HFFc6 (cell line): ENCODE results near the gene STAM. TPM values are rescaled to one million over a fixed set of nuclear protein-coding genes. Genes with fewer than 3 reads are reported as not detected.
A peak's percentile ranks its signal among the peaks of the same experiment; 100 is the strongest.

Experiments used
- DNase-seq: peaks from one replicate; pipeline ENCODE4 v3.0.0-alpha.2; 2018
- H3K27ac Mint-ChIP-seq: 2 replicates; pipeline ENCODE4 v1.8.0; 2020; ENCODE audit warnings: mild to moderate bottlenecking, mixed read lengths
- H3K27me3 Mint-ChIP-seq: 2 replicates; pipeline ENCODE4 v1.8.0; 2021; ENCODE audit warnings: mild to moderate bottlenecking, moderate library complexity, mixed read lengths; ENCODE audit not compliant: insufficient read depth
- H3K36me3 Mint-ChIP-seq: 2 replicates; pipeline ENCODE4 v1.8.0; 2021; ENCODE audit warnings: low read depth, mixed read lengths
- H3K4me1 Mint-ChIP-seq: 2 replicates; pipeline ENCODE4 v1.8.0; 2020; ENCODE audit warnings: low read depth, mixed read lengths
- H3K4me3 Mint-ChIP-seq: 2 replicates; pipeline ENCODE4 v1.8.0; 2020; ENCODE audit warnings: mild to moderate bottlenecking, moderate library complexity, mixed read lengths
- H3K9me3 Mint-ChIP-seq: 2 replicates; pipeline ENCODE4 v1.8.0; 2020; ENCODE audit warnings: mild to moderate bottlenecking, mixed read lengths
- total RNA-seq, 6 experiments: library from RNA; stranded (reverse); fragmentation: NEBNext Ultra II Directional; extraction: Animal tissue kit (Norgen Biotek cat#: 25700); gene quantifications; 2 replicates in 1 of 6; 3 replicates in 5 of 6; pipeline ENCODE4 v1.2.3, GENCODE V29; 2021
- TF ChIP-seq, protein P1 (sequence below): fragments of 200-600 bp; sonication (generic); IDR thresholded peaks from 2 replicates; pipeline ENCODE4 v1.5.0; 2021; ENCODE audit warnings: antibody characterized with exemption, mild to moderate bottlenecking

The STAM gene
- total RNA-seq, 6 experiments from 2014 or later: 37.8 to 46.9 (median 43.2) TPM

DNA sequence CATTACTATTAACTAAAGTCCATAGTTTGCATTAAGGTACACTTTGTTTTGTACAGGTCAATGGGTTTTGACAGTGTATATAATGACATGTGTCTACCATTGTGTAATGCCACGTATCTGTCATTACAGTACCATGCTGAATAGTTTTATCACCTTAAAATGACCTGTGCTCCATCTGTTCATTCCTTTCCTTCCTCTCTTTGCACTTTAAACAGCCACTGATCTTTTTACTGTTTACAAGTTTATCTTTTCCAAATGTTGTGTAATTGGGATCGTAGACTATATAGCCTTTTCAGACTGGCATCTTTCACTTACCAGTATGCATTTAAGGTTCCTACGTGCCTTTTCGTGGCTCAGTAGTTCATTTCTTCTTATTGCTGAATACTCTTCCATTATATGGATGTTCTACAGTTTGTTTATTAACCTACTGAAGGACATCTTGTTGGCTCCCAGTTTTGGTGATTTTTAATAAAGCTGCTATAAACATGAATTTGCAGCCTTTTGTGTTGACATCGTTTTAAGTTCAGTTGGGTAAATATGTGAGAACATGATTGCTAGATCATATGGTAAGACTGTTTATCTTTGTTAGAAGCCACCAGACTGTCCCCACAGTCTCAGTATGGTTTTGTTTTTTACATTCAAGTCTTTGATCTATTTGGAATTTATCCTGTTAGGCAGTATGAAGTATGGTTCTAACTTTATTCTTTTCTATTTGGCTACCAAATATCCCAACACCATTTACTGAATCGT, 24.7 kb downstream of the STAM start:
- H3K4me3 Mint-ChIP-seq: no peak overlapping the region
- no peak overlapping the region; the same call in 1 of the 2 replicates for H3K27ac Mint-ChIP-seq
- DNase-seq: no peak
- H3K36me3 Mint-ChIP-seq: peaks cover 35% of the 10 kb centered on the region
- H3K4me1 Mint-ChIP-seq: peaks cover 93% of the 10 kb centered on the region
- TF ChIP-seq, protein P1, sequence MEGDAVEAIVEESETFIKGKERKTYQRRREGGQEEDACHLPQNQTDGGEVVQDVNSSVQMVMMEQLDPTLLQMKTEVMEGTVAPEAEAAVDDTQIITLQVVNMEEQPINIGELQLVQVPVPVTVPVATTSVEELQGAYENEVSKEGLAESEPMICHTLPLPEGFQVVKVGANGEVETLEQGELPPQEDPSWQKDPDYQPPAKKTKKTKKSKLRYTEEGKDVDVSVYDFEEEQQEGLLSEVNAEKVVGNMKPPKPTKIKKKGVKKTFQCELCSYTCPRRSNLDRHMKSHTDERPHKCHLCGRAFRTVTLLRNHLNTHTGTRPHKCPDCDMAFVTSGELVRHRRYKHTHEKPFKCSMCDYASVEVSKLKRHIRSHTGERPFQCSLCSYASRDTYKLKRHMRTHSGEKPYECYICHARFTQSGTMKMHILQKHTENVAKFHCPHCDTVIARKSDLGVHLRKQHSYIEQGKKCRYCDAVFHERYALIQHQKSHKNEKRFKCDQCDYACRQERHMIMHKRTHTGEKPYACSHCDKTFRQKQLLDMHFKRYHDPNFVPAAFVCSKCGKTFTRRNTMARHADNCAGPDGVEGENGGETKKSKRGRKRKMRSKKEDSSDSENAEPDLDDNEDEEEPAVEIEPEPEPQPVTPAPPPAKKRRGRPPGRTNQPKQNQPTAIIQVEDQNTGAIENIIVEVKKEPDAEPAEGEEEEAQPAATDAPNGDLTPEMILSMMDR: no peak
- H3K9me3 Mint-ChIP-seq: no peaks in the 10 kb centered on the region
- no peaks in the 10 kb centered on the region; the same call in 1 of the 2 replicates for H3K27me3 Mint-ChIP-seq

DNA sequence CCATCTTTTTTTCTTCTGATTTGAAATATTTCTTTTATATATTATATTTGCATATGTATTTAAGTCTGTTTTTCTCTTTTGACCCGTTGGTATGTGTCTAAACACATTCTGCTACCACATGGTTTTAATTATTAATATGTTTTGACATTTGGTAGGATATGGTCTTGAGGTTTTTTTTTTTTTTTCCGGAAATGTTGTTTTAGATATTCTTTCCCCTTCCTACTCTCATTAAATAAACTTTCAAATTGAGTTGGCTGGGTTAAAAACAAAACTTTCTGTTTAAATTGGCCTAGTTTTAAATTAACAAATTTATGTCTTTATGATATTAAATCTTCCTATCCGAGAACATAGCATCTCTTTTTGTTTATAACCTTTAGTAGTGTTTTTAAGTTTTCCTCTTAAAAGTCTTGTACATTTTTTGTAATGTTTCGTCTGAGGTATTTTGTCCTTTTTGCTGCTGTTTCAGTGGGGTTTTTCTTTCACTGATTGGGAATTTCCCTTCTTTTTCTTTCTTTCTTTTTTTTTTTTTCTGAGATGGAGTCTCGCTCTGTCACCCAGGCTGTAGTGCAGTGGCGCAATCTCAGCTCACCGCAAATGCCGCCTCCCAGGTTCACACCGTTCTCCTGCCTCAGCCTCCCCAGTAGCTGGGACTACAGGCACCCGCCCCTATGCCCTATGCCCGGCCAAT, 25.4 kb downstream of the STAM start:
- Mint-ChIP-seq H3K9me3 (no peaks in the 10 kb centered on the region), H3K4me1 (peaks cover 97% of the 10 kb centered on the region), H3K4me3 (no peak overlapping the region), H3K27ac (no peak overlapping the region), H3K36me3 (peaks cover 33% of the 10 kb centered on the region), H3K27me3 (no peaks in the 10 kb centered on the region; the same call in 1 of the 2 replicates)
- DNase-seq: no peak
- TF ChIP-seq, protein P1: no peak

GRCh38 chr10:17671307-17671706, 27.4 kb downstream of the STAM start:
- peaks cover 32% of the 10 kb centered on the region for H3K36me3 Mint-ChIP-seq
- TF ChIP-seq, protein P1: no peak
- H3K27me3 Mint-ChIP-seq: no peaks in the 10 kb centered on the region; the same call in 1 of the 2 replicates
- no peaks in the 10 kb centered on the region for H3K9me3 Mint-ChIP-seq
- H3K4me1 Mint-ChIP-seq: peaks cover 97% of the 10 kb centered on the region
- DNase-seq: no peak
- no peak overlapping the region for H3K4me3 Mint-ChIP-seq
- H3K27ac Mint-ChIP-seq: peak overlapping the region; percentile 17

GRCh38 chr10:17673471-17674061, 29.6 kb downstream of the STAM start:
- peaks cover 20% of the 10 kb centered on the region for H3K36me3 Mint-ChIP-seq
- TF ChIP-seq, protein P1: no peak
- no peaks in the 10 kb centered on the region for H3K9me3 Mint-ChIP-seq
- peak; percentile 94 for DNase-seq
- H3K4me3 Mint-ChIP-seq: peak overlapping the region; percentile 84
- H3K4me1 Mint-ChIP-seq: peaks cover 80% of the 10 kb centered on the region
- no peaks in the 10 kb centered on the region for H3K27me3 Mint-ChIP-seq
- H3K27ac Mint-ChIP-seq: peak overlapping the region; percentile 89

DNA sequence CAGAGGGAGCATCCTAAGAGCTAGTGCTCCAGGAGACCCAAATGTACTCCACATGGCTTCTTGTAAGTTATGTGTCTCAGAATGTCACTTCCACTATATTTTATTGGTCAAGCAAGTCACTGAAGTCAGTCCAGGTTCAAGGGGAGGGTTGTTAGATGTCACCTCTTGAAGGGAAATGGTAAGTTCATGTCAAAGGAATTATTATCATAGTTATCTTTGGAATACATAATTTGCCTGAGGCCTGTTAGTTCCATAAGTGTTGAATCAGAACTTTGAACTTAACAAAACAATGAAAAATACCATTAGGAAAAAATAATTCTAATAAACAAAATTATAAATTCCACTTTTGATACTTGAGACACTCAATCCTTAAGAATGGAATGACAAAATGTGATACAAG, 30.6 kb downstream of the STAM start:
- TF ChIP-seq, protein P1: no peak
- H3K4me3 Mint-ChIP-seq: peak overlapping the region; percentile 42
- peak overlapping the region; percentile 89 for H3K27ac Mint-ChIP-seq
- DNase-seq: no peak
- no peaks in the 10 kb centered on the region for H3K9me3 Mint-ChIP-seq
- H3K27me3 Mint-ChIP-seq: no peaks in the 10 kb centered on the region
- peaks cover 17% of the 10 kb centered on the region for H3K36me3 Mint-ChIP-seq
- peaks cover 70% of the 10 kb centered on the region for H3K4me1 Mint-ChIP-seq
